Testis (tissue), 3 donors: ENCODE results near the gene KCNJ10. TPM values are rescaled to one million over a fixed set of nuclear protein-coding genes. Genes with fewer than 3 reads are reported as not detected.

Source experiments
- DNase-seq: peaks from one replicate; pipeline ENCODE4 v3.0.0-alpha.2; 2019
- H3K27ac ChIP-seq, 2 donors: fragments of 200-600 bp; sonication (generic); one replicate each; pipeline ENCODE4 v1.5.1; 2019
- H3K27me3 ChIP-seq: fragments of 200-600 bp; sonication (generic); one replicate; pipeline ENCODE4 v1.5.1; 2019
- H3K36me3 ChIP-seq: fragments of 200-600 bp; sonication (generic); one replicate; pipeline ENCODE4 v1.5.1; 2017; ENCODE audit warnings: low read depth; ENCODE audit errors: missing control alignments
- H3K4me1 ChIP-seq: fragments of 200-600 bp; sonication (generic); one replicate; pipeline ENCODE4 v1.5.1; 2019
- H3K4me3 ChIP-seq, 2 donors: fragments of 200-600 bp; sonication (generic); one replicate each; pipeline ENCODE4 v1.5.1; 2017 to 2019
- H3K9me3 ChIP-seq: fragments of 200-600 bp; sonication (generic); one replicate; pipeline ENCODE4 v1.5.1; 2017
- CTCF ChIP-seq, 3 experiments: fragments of 450-650 bp in 2 of 3; fragments of 200-600 bp in 1 of 3; sonication (generic) in 1 of 3; IDR thresholded peaks; one replicate each; pipeline ENCODE4 v1.5.1; 2016 to 2019; ENCODE audit warnings: antibody characterized with exemption in 3 of 3, mild to moderate bottlenecking in 2 of 3, moderate library complexity in 1 of 3
- POLR2A ChIP-seq: fragments of 450-650 bp; IDR thresholded peaks from one replicate; pipeline ENCODE4 v1.6.1; 2017; ENCODE audit warnings: antibody characterized with exemption, mild to moderate bottlenecking, moderate library complexity
- WGBS, 2 donors: methylation state at CpG; one replicate each; pipeline ENCODE4 v1.1.5; 2018; 5-methylcytosine and 5-hydroxymethylcytosine counted together
- intact Hi-C: fragments of 100-400 bp; cut with DNase I; formaldehyde crosslinking; loops from one replicate; pipeline ENCODE4 v1.15.1; 2023; ENCODE audit warnings: low total_unique reads
- polyA plus RNA-seq: library from polyadenylated mRNA; stranded (reverse); fragments of 350-450 nt; fragmentation: Illumina TruSeq; extraction: RNeasy Lipid Tissue Mini Kit (QIAGEN cat#74804); gene quantifications from one replicate; pipeline ENCODE4 v1.2.3, GENCODE V29; 2014; ENCODE audit warnings: low read depth, low replicate concordance; ENCODE audit not compliant: insufficient read depth
- total RNA-seq, 2 donors: library from RNA; depleted of rRNA; stranded (reverse); fragments of >200 nt; gene quantifications; one replicate each; pipeline ENCODE4 v1.2.3, GENCODE V29; 2016

Gene KCNJ10
- total and polyA plus RNA-seq, 3 donors from 2014 or later = 0.79 to 1.9 (median 1.5) TPM

- intact Hi-C loops = no loop called here
- no peak for DNase-seq
These were observed 60.9 kb downstream of the KCNJ10 start for GRCh38 chr1:160009081-160009480.

DNA sequence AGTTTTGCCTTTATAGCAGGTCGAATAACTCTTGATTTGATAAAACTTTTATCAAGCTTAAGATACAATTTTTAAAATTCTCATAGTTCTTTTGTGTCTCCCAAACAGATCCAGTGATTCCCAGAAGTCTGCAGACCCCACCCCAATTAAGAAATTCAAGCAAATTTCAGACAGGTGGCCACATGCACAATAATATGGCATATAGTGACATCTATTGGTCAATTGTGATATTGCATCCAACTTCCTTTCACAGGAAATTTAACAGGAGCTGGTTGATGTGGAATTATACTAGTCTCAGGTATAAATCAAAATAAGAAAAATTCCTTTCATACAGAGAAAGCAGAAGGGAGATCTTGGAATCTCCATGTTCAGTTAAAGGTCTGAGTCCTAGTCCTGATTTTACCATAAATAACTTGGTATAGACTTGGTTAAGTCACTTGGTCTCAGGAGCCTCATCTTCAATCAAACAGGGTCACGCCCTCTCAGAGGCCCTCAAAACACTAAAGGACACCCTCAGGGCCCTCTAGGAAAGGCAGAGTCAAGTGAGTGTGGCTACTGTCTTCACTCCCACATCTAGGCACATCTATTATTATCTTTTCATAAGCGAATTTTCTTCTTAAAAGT is 62.3 kb downstream of the KCNJ10 start:
- no peak overlapping the region for H3K27ac ChIP-seq

More at GRCh38 chr1:160009081-160009480, 60.9 kb downstream of the KCNJ10 start:
- Histone ChIP-seq H3K36me3 (no peaks in the 10 kb centered on the region), H3K9me3 (no peaks in the 10 kb centered on the region), H3K4me3 (no peak overlapping the region), H3K27me3 (no peaks in the 10 kb centered on the region), H3K4me1 (no peaks in the 10 kb centered on the region), H3K27ac (no peak overlapping the region)
- TF ChIP-seq POLR2A (no peak), CTCF (IDR thresholded peaks at IDR 0.05) (no peak)
- 60 to 64% methylated on average over 2 of the region's 2 CpGs for WGBS, 2 donors

DNA sequence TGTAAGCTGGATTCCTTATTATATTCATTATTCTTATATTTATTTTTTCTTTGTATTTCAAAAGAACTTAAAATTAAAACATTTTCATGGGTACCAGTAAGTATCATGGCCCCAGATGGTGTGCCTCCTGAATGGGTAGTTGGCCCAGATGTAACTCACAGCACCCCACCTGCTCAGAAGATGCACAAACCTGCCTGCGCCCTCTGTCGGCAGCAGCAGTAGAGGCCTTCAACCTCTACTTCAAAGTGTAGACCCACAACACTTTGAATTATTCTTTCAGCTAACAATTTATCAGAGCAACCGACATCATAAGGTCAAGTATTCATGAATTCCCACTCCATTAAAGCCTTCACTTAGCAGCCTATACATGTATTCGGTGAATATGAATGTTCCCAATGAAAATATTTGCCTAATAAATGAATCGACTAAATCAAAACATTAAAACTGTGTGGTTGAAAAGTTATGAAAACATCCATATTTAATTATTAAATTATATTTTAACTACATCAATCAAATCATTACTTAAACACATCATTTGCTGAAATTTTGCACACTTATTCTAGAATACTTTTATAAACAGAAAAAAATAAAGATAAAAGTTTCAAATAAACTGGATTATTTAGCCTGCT is 63.5 kb downstream of the KCNJ10 start:
- peak; percentile 80 for DNase-seq
- TF ChIP-seq CTCF (IDR thresholded peaks at IDR 0.05) (peak; percentile 54 to 67 (median 56)), POLR2A (no peak)
- H3K4me1 ChIP-seq = no peaks in the 10 kb centered on the region
- no peaks in the 10 kb centered on the region for H3K36me3 ChIP-seq
- H3K4me3 ChIP-seq = no peak overlapping the region
- no peaks in the 10 kb centered on the region for H3K9me3 ChIP-seq
- intact Hi-C loops = no loop called here
- no peaks in the 10 kb centered on the region for H3K27me3 ChIP-seq
- H3K27ac ChIP-seq = no peak overlapping the region
- WGBS, 2 donors = 45 to 50% methylated on average over 5 of the region's 5 CpGs

More for the DNA sequence above, 62.3 kb downstream of the KCNJ10 start:
- H3K4me3 ChIP-seq = no peak overlapping the region
- no peaks in the 10 kb centered on the region for H3K36me3 ChIP-seq
- no peak for DNase-seq
- no peaks in the 10 kb centered on the region for H3K9me3 ChIP-seq
- TF ChIP-seq POLR2A (no peak), CTCF (IDR thresholded peaks at IDR 0.05) (peak; percentile 73 to 84 (median 77))
- WGBS, 2 donors = 66 to 68% methylated on average over 3 of the region's 3 CpGs
- no peaks in the 10 kb centered on the region for H3K27me3 ChIP-seq
- intact Hi-C loops = no loop called here
- no peaks in the 10 kb centered on the region for H3K4me1 ChIP-seq

DNA sequence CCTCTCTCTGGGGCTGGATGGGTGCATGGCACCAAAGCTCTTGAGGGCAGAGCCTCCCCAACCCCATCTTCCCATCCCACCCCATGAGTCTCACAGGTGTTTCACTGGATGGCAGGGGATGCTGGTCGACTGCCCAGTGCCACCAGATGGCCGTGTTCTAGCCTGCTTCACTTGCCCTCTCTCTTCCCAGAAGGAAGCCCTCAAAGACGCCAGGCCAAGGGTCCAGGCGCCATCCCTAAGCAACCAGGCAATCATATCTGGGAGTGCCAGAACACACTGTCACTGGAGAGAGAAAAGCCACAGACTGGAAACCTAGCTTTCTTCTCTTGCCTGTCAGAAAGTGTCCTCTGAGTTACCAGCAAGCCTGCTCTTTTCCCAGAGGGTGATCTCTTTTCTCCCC is 64.9 kb downstream of the KCNJ10 start:
- TF ChIP-seq CTCF (IDR thresholded peaks at IDR 0.05) = no peak
- Histone ChIP-seq H3K27ac (no peak overlapping the region), H3K36me3 (no peaks in the 10 kb centered on the region), H3K27me3 (no peaks in the 10 kb centered on the region), H3K4me1 (no peaks in the 10 kb centered on the region), H3K4me3 (no peak overlapping the region), H3K9me3 (no peaks in the 10 kb centered on the region)
- no peak for DNase-seq
- intact Hi-C loops = no loop called here
- 78 to 79% methylated on average over 4 of the region's 4 CpGs for WGBS, 2 donors

- DNase-seq = no peak
- intact Hi-C loops = no loop called here
- Histone ChIP-seq H3K36me3 (no peaks in the 10 kb centered on the region), H3K4me1 (no peaks in the 10 kb centered on the region), H3K4me3 (no peak overlapping the region), H3K27ac (no peak overlapping the region), H3K9me3 (no peaks in the 10 kb centered on the region), H3K27me3 (no peaks in the 10 kb centered on the region)
- TF ChIP-seq CTCF (IDR thresholded peaks at IDR 0.05) = no peak
- TF ChIP-seq POLR2A = no peak
- WGBS, 2 donors = 85 to 95% methylated on average over 2 of the region's 2 CpGs
These were observed 65.5 kb downstream of the KCNJ10 start for GRCh38 chr1:160004425-160004824.
